DLD1 (cell line): ENCODE results near the gene TFIP11.

Experiments used
- in situ Hi-C: cut with HindIII; loops from 2 replicates; pipeline ENCODE4 v1.10.0; 2017; ENCODE audit warnings: low sequenced_read_pairs

The TFIP11 gene

GRCh38 chr22:26479792-26480610 lies 32.3 kb downstream of the TFIP11 start:
- in situ Hi-C loops, result no loop called here

GRCh38 chr22:26479043-26479791 lies 33.1 kb downstream of the TFIP11 start:
- in situ Hi-C loops, result no loop called here

GRCh38 chr22:26477341-26477731 lies 34.9 kb downstream of the TFIP11 start:
- in situ Hi-C loops, result no loop called here

DNA sequence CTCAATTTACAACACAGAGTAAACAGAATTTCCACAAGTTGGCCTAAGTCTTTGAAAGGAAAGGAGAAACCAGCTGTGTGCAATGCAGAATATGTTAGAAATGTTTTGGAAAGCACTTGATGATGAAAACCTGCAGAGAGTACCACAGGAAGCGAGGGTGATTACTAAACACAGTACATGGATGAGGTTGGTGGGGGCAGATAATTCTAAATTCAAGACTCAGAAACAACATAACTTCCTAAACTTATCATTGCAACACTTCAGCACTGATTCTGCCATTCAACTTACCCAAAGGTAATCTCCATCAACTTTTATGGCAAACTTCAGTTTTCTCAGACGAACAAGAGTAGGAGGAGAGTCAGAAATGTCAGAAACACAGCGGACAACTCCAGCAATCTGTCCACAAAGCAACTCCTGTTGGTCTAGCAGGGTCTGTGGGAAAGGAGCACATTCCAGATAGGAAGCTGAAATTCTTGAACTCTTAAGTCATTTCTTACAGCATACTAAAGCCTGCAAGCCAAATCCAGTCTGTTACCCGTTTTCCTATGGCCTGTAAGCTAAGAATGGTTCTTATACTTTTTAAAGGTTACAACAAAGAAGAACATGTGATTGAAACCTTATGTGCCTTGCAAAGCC lies 35.5 kb downstream of the TFIP11 start:
- in situ Hi-C loops, result no loop called here

DNA sequence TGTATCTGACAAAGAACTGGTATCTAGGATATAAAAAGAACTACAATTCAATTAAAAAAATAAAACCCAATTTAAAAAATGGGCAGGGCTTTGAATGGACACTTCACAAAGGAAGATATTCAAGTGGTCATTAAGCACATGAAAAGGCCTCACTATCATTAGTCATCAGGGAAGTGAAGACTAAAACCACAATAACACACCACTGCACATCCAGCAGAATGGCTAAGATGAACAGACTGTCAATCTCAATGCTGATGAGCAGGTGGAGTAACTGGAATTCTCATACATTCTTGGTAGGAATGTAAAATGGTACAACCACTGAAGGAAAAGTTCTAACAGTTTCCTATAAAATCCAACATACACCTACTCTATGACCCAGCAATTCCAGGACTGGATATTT lies 37.6 kb downstream of the TFIP11 start:
- in situ Hi-C loops, result no loop called here

- in situ Hi-C loops, result no loop called here
These were observed 40.8 kb downstream of the TFIP11 start for GRCh38 chr22:26471522-26471921.

DNA sequence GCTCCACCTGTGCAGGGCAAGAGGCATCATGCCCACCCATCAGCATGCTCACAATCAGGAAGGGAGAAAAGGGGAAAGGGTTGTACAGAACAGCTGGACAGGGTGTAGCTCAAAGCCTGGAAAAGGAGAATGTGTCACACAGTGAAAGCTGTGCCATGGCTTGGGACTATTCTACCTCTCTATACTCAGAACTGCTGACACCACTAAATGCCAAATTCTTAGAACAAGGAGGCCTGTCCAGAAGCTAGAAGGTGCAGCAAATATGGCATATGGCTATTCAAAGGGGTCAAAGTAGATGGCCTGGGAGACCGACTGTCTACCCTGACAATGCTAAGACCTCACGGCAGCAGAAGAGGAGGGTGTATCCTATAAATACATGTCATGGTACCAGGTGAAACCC lies 41.5 kb downstream of the TFIP11 start:
- in situ Hi-C loops, result no loop called here

GRCh38 chr22:26466196-26466595 lies 46.1 kb downstream of the TFIP11 start:
- in situ Hi-C loops, result loop anchor here (5.0 to 10.0 kb wide), 2 partner anchors 49 to 71 kb away; no protein-coding TSS in a partner anchor

- in situ Hi-C loops, result loop anchor here (10.0 kb wide), 1 partner anchor 70 kb away; no protein-coding TSS in a partner anchor
These were observed 48.0 kb downstream of the TFIP11 start for GRCh38 chr22:26464312-26464711.

GRCh38 chr22:26463688-26464087 lies 48.6 kb downstream of the TFIP11 start:
- in situ Hi-C loops, result loop anchor here (10.0 kb wide), 1 partner anchor 69 kb away; no protein-coding TSS in a partner anchor

- in situ Hi-C loops, result loop anchor here (10.0 kb wide), 1 partner anchor 68 kb away; no protein-coding TSS in a partner anchor
These were observed 49.1 kb downstream of the TFIP11 start for GRCh38 chr22:26463101-26463661.

- in situ Hi-C loops, result loop anchor here (10.0 kb wide), 1 partner anchor 68 kb away; no protein-coding TSS in a partner anchor
These were observed 49.6 kb downstream of the TFIP11 start for GRCh38 chr22:26462641-26463040.

DNA sequence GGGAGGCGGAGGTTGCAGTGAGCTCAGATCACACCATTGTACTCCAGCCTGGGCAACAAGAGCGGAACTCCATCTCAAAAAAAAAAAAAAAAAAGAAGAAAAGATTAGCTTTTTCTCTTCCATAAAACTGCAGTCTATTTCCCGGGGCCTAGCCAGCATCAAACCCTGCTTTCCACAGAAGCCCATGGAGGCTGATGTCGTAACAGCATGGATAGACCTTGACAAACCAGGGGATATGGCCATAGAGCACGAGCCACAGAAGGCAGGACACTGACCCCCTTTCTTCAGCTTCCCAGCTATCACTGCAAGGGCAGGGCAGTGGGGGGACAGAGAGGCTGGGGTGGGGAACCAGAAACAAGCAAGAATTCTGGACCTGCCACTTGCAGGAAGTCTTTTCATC lies 50.2 kb downstream of the TFIP11 start:
- in situ Hi-C loops, result loop anchor here (10.0 kb wide), 1 partner anchor 67 kb away; no protein-coding TSS in a partner anchor

GRCh38 chr22:26461188-26461810 lies 51.0 kb downstream of the TFIP11 start:
- in situ Hi-C loops, result loop anchor here (10.0 kb wide), 1 partner anchor 66 kb away; no protein-coding TSS in a partner anchor

DNA sequence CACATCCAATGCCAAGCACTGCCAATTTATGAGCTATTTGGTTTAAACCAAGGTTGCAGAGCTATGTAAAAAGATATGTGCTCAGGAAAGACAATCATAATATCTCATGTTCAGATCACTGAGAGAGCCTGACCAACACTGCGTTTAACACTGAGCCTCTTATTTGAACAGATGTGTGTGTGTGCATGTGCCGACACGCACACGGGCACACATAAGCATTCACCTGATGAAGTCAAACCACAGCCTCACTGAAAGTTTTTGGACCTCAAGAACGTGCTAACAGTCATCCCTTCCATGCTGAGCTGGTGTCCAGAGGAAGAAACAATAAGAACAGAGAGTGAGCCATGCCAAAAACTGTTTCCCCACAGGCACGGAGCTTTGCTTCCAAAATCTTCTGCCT lies 52.1 kb downstream of the TFIP11 start:
- in situ Hi-C loops, result loop anchor here (10.0 kb wide), 1 partner anchor 65 kb away; no protein-coding TSS in a partner anchor

DNA sequence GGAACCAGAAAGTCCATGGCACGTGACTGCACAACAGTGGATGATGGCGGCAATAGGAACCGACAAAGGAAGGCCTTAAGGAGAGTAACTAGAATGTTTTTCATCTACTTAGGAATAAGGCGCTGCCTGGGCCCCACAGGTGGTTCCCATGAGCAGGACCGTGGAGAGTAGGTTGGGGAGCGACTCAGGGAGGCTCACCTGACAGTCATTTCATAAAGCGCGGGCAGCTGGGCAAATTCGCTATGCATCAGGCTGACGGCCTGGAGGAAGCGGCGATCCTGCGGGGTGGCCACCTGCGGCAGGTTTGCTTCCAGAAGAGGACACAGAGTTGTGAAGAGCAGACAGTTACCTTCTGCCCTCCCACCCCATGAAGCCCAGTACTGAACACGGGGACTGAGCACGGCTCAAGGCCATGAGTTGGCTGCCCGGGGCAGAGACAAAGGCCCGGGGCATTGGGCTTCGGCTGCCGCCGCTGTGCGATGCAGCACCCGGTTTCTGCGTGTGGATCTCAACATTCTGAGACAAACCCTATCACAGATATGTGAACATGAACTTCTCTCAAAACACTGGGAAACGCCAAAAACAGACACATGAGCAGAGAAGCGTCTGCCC lies 54.5 kb downstream of the TFIP11 start:
- in situ Hi-C loops, result no loop called here

GRCh38 chr22:26453812-26454500 lies 58.3 kb downstream of the TFIP11 start:
- in situ Hi-C loops, result no loop called here

- in situ Hi-C loops, result no loop called here
These were observed 59.1 kb downstream of the TFIP11 start for GRCh38 chr22:26453216-26453615.
